GM23338 (cell line): Measurements from ENCODE around the gene RAP1GAP.

ENCODE experiments used
- CREB1 ChIP-seq: fragments of 250-450 bp; sonication (Bioruptor Pico); IDR thresholded peaks from 2 replicates; pipeline ENCODE4 v1.5.0; 2020; ENCODE audit warnings: low read depth, mild to moderate bottlenecking, moderate library complexity
- CTCF ChIP-seq, 2 experiments: fragments of 200-600 bp in 1 of 2; sonication (generic) in 1 of 2; conservative IDR thresholded peaks; 2 replicates each; pipeline versions ENCODE4 v1.5.1 to v1.6.1; 2016 to 2017; ENCODE audit warnings: antibody characterized with exemption in 2 of 2, low read depth in 2 of 2, mild to moderate bottlenecking in 2 of 2, moderate library complexity in 1 of 2
- EZH2 ChIP-seq: fragments of 200-600 bp; sonication (generic); IDR thresholded peaks from one replicate; pipeline ENCODE4 v1.8.0; 2017; ENCODE audit warnings: antibody characterized with exemption, mild to moderate bottlenecking, low read depth; ENCODE audit not compliant: unreplicated experiment
- EZH2phosphoT487 ChIP-seq: fragments of 200-600 bp; sonication (generic); IDR thresholded peaks from one replicate; pipeline ENCODE4 v1.8.1; 2018; ENCODE audit warnings: antibody characterized with exemption; ENCODE audit not compliant: unreplicated experiment
- REST ChIP-seq: IDR thresholded peaks from one replicate; pipeline ENCODE4 v1.6.1; 2018; ENCODE audit warnings: antibody characterized with exemption; ENCODE audit not compliant: unreplicated experiment

- no peak for TF ChIP-seq REST
- no peak for TF ChIP-seq CTCF (conservative IDR thresholded peaks at IDR 0.05; ENCODE audit: low read depth in 2 of 2)
- no peak for TF ChIP-seq EZH2
- TF ChIP-seq EZH2phosphoT487 = no peak
- no peak for TF ChIP-seq CREB1 (CRISPR knock-in tag)
Observed at GRCh38 chr1:21603177-21604138, 65.7 kb downstream of the RAP1GAP start.
